Loucy (cell line): ENCODE measurements around the gene SRBD1.

Experiments
- H2AFZ ChIP-seq: fragments of 200-600 bp; sonication (generic); 2 replicates; pipeline ENCODE4 v1.6.0; 2016; ENCODE audit warnings: antibody characterized with exemption, mild to moderate bottlenecking, low read length, moderate library complexity
- H3F3A ChIP-seq: fragments of 200-600 bp; 2 replicates; pipeline ENCODE4 v1.6.0; 2016; ENCODE audit warnings: antibody characterized with exemption, low read depth, mild to moderate bottlenecking
- H3K27me3 ChIP-seq: fragments of 200-600 bp; sonication (generic); 2 replicates; pipeline ENCODE4 v1.6.1; 2014; ENCODE audit warnings: low read length, mild to moderate bottlenecking; ENCODE audit not compliant: insufficient read depth, poor library complexity, severe bottlenecking
- H3K36me3 ChIP-seq: fragments of 200-600 bp; sonication (generic); 2 replicates; pipeline ENCODE4 v1.6.1; 2016; ENCODE audit warnings: low read length; ENCODE audit not compliant: insufficient read depth
- H3K4me1 ChIP-seq: fragments of 200-600 bp; sonication (generic); 2 replicates; pipeline ENCODE4 v1.5.1; 2014; ENCODE audit warnings: low read length, mild to moderate bottlenecking; ENCODE audit not compliant: insufficient read depth, poor library complexity, severe bottlenecking
- H3K4me2 ChIP-seq: fragments of 200-600 bp; sonication (generic); 2 replicates; pipeline ENCODE4 v1.6.0; 2014; ENCODE audit warnings: antibody characterized with exemption, low read length, low read depth, mild to moderate bottlenecking; ENCODE audit not compliant: poor library complexity, severe bottlenecking
- H3K4me3 ChIP-seq: fragments of 200-600 bp; sonication (generic); 2 replicates; pipeline ENCODE4 v1.5.1; 2014; ENCODE audit warnings: low read length, mild to moderate bottlenecking, mixed read lengths; ENCODE audit not compliant: poor library complexity, severe bottlenecking
- H3K79me2 ChIP-seq: fragments of 200-600 bp; sonication (generic); 2 replicates; pipeline ENCODE4 v1.6.1; 2014; ENCODE audit warnings: low read length; ENCODE audit not compliant: insufficient read depth
- H3K9ac ChIP-seq: fragments of 200-600 bp; sonication (generic); 2 replicates; pipeline ENCODE4 v1.6.0; 2014; ENCODE audit warnings: mild to moderate bottlenecking, low read depth, low read length, moderate library complexity; ENCODE audit not compliant: poor library complexity, severe bottlenecking
- H3K9me2 ChIP-seq: fragments of 200-600 bp; sonication (generic); replicated peaks from 2 replicates; pipeline ENCODE4 v1.6.1; 2016; ENCODE audit warnings: low read depth, low read length, mixed read lengths
- H3K9me3 ChIP-seq: fragments of 200-600 bp; sonication (generic); 2 replicates; pipeline ENCODE4 v1.6.1; 2014; ENCODE audit warnings: mild to moderate bottlenecking, antibody characterized with exemption, low read length, low read depth; ENCODE audit not compliant: insufficient read depth
- H4K20me1 ChIP-seq: fragments of 200-600 bp; sonication (generic); 2 replicates; pipeline ENCODE4 v1.6.0; 2014; ENCODE audit warnings: antibody characterized with exemption, low read length, mild to moderate bottlenecking; ENCODE audit not compliant: insufficient read depth, poor library complexity, severe bottlenecking
- CTCF ChIP-seq: fragments of 200-600 bp; sonication (generic); conservative IDR thresholded peaks from 2 replicates; pipeline ENCODE4 v1.5.1; 2014; ENCODE audit warnings: mild to moderate bottlenecking, antibody characterized with exemption, low read length
- EZH2phosphoT487 ChIP-seq: fragments of 200-600 bp; IDR thresholded peaks from 2 replicates; pipeline ENCODE4 v1.6.1; 2018; ENCODE audit warnings: antibody characterized with exemption, mild to moderate bottlenecking, moderate library complexity, borderline replicate concordance

Gene SRBD1

GRCh38 chr2:45542013-45542412, 69.1 kb downstream of the SRBD1 start:
- no peaks in the 10 kb centered on the region for H3K4me1 ChIP-seq
- TF ChIP-seq CTCF (no peak), EZH2phosphoT487 (no peak)
- H3K9me2 ChIP-seq: no peaks in the 10 kb centered on the region
- H3K27me3 ChIP-seq: no peaks in the 10 kb centered on the region
- no peak overlapping the region for H3K4me2 ChIP-seq
- no peaks in the 10 kb centered on the region for H3F3A ChIP-seq
- H3K36me3 ChIP-seq: peaks cover 89% of the 10 kb centered on the region
- no peaks in the 10 kb centered on the region for H3K79me2 ChIP-seq
- H3K4me3 ChIP-seq: no peak overlapping the region
- no peak overlapping the region for H2AFZ ChIP-seq
- no peak overlapping the region for H3K9ac ChIP-seq
- no peaks in the 10 kb centered on the region for H4K20me1 ChIP-seq
- H3K9me3 ChIP-seq: peaks cover 25% of the 10 kb centered on the region; the same call in 1 of the 2 replicates

GRCh38 chr2:45541450-45541849, 69.6 kb downstream of the SRBD1 start:
- Histone ChIP-seq H3K4me3 (no peak overlapping the region), H3K9me3 (peaks cover 25% of the 10 kb centered on the region; the same call in 1 of the 2 replicates), H3K9ac (no peak overlapping the region), H3K27me3 (no peaks in the 10 kb centered on the region), H3K36me3 (peaks cover 84% of the 10 kb centered on the region), H3K9me2 (no peaks in the 10 kb centered on the region), H3K4me1 (no peaks in the 10 kb centered on the region), H3K79me2 (no peaks in the 10 kb centered on the region), H4K20me1 (no peaks in the 10 kb centered on the region), H2AFZ (no peak overlapping the region), H3F3A (no peaks in the 10 kb centered on the region), H3K4me2 (no peak overlapping the region)
- TF ChIP-seq CTCF (no peak), EZH2phosphoT487 (no peak)

- H3K27me3 ChIP-seq: no peaks in the 10 kb centered on the region
- H3K4me2 ChIP-seq: no peak overlapping the region
- H3F3A ChIP-seq: no peaks in the 10 kb centered on the region
- no peaks in the 10 kb centered on the region for H3K79me2 ChIP-seq
- no peak overlapping the region for H3K4me3 ChIP-seq
- peaks cover 79% of the 10 kb centered on the region for H3K36me3 ChIP-seq
- no peaks in the 10 kb centered on the region for H4K20me1 ChIP-seq
- H3K9ac ChIP-seq: no peak overlapping the region
- TF ChIP-seq CTCF (no peak), EZH2phosphoT487 (no peak)
- H3K9me3 ChIP-seq: peaks cover 25% of the 10 kb centered on the region; the same call in 1 of the 2 replicates
- H3K9me2 ChIP-seq: no peaks in the 10 kb centered on the region
- no peak overlapping the region for H2AFZ ChIP-seq
- no peaks in the 10 kb centered on the region for H3K4me1 ChIP-seq
Observed at GRCh38 chr2:45540942-45541341, 70.1 kb downstream of the SRBD1 start.
